T-cell (primary cell): Measurements from ENCODE around the gene ANKFN1. TPM values are rescaled to one million over a fixed set of nuclear protein-coding genes. Genes with fewer than 3 reads are reported as not detected.

ENCODE experiments used
- ATAC-seq, 4 experiments: fragments of 200-7000 bp in 3 of 4; fragments of 150-1000 bp in 1 of 4; cut with Tn5 transposase; replicated peaks in 1 of 4; 1 replicate in 3 of 4; 2 replicates in 1 of 4; pipeline ENCODE4 v1.10.0; 2021; ENCODE audit warnings: moderate library complexity in 3 of 4, mild to moderate bottlenecking in 2 of 4, moderate number of reproducible peaks in 1 of 4
- CTCF ChIA-PET, 2 donors: fragments of 300-600 bp; sonication (Branson Sonifier 250); formaldehyde crosslinking; loops; one replicate each; lab custom pipeline; 2022; ENCODE audit warnings: antibody characterized with exemption in 2 of 2; lab: Charles Lee
- POLR2A ChIA-PET, 2 donors: fragments of 300-600 bp; sonication (Branson Sonifier 250); formaldehyde crosslinking; loops; one replicate each; lab custom pipeline; 2022; ENCODE audit warnings: antibody characterized with exemption in 2 of 2; lab: Charles Lee
- DNase-seq, 35 experiments: peaks; one replicate each; pipeline versions ENCODE4 v3.0.0 to v3.0.0-alpha.2; 2013 to 2023
- H3K27ac ChIP-seq: one replicate; pipeline ENCODE4 v1.5.1; 2013; ENCODE audit warnings: low read length
- H3K27me3 ChIP-seq, 2 experiments: replicated peaks in 1 of 2; 1 replicate in 1 of 2; 2 replicates in 1 of 2; pipeline versions ENCODE4 v1.6.1 to v1.7.0; 2013; ENCODE audit warnings: low read length in 1 of 2, mixed read lengths in 1 of 2; ENCODE audit not compliant: control insufficient read depth in 2 of 2, insufficient read depth in 2 of 2; ENCODE audit errors: extremely low read depth in 1 of 2
- H3K36me3 ChIP-seq, 2 donors: 1 replicate in 1 of 2; 2 replicates in 1 of 2; pipeline versions ENCODE4 v1.6.1 to v1.7.0; 2013; ENCODE audit warnings: low read length in 1 of 2; ENCODE audit not compliant: control insufficient read depth in 2 of 2, insufficient read depth in 1 of 2; ENCODE audit errors: extremely low read depth in 1 of 2
- H3K4me1 ChIP-seq, 2 experiments: 1 replicate in 1 of 2; 2 replicates in 1 of 2; pipeline versions ENCODE4 v1.6.1 to v1.7.0; 2013; ENCODE audit warnings: low read length in 2 of 2, mixed read lengths in 1 of 2; ENCODE audit not compliant: insufficient read depth in 2 of 2, control insufficient read depth in 1 of 2; ENCODE audit errors: extremely low read depth in 1 of 2
- H3K4me3 ChIP-seq, 2 donors: 1 replicate in 1 of 2; 2 replicates in 1 of 2; pipeline versions ENCODE4 v1.5.1 to v1.7.0; 2013; ENCODE audit warnings: mild to moderate bottlenecking in 2 of 2, low read length in 1 of 2, moderate library complexity in 1 of 2; ENCODE audit not compliant: control insufficient read depth in 1 of 2; ENCODE audit errors: extremely low read depth in 1 of 2
- H3K9me3 ChIP-seq: 2 replicates; pipeline ENCODE4 v1.7.0; 2013
- H3K27ac Mint-ChIP-seq, 2 donors: one replicate each; pipeline ENCODE4 v1.8.0; 2020 to 2021; ENCODE audit warnings: mild to moderate bottlenecking in 2 of 2, mixed read lengths in 2 of 2
- H3K27me3 Mint-ChIP-seq, 2 donors: one replicate each; pipeline ENCODE4 v1.8.0; 2021 to 2022; ENCODE audit warnings: mixed read lengths in 2 of 2
- H3K36me3 Mint-ChIP-seq: one replicate; pipeline ENCODE4 v1.8.0; 2021; ENCODE audit warnings: mixed read lengths
- H3K4me1 Mint-ChIP-seq, 3 donors: one replicate each; pipeline ENCODE4 v1.8.0; 2020 to 2022; ENCODE audit warnings: mixed read lengths in 3 of 3, mild to moderate bottlenecking in 1 of 3
- H3K4me3 Mint-ChIP-seq, 3 donors: one replicate each; pipeline ENCODE4 v1.8.0; 2020 to 2022; ENCODE audit warnings: mild to moderate bottlenecking in 3 of 3, mixed read lengths in 3 of 3, moderate library complexity in 3 of 3
- H3K9me3 Mint-ChIP-seq, 3 donors: one replicate each; pipeline ENCODE4 v1.8.0; 2020 to 2022; ENCODE audit warnings: mixed read lengths in 3 of 3
- WGBS: methylation state at CpG from one replicate; pipeline ENCODE4 v1.1.5; 2013; ENCODE audit warnings: missing lambda C conversion rate; ENCODE audit not compliant: insufficient coverage; 5-methylcytosine and 5-hydroxymethylcytosine counted together
- total RNA-seq, 35 experiments: library from RNA in 6 of 35; stranded (reverse) in 6 of 35; fragments of 120-200 nt in 1 of 35; gene quantifications; one replicate each; pipeline versions ENCODE4 v1.2.1 to v1.2.4 and lab custom pipeline; 2013 to 2026

ANKFN1 gene
- total RNA-seq, 5 donors from 2014 or later (not counting 1 experiment from before 2014, with no cell fraction given): not detected

- H3K9me3 ChIP-seq: no peaks in the 10 kb centered on the region
- Mint-ChIP-seq H3K27me3 (peaks cover 2 to 5% of the 10 kb centered on the region in 2 donors), H3K4me3 (no peak overlapping the region), H3K9me3 (no peaks in the 10 kb centered on the region), H3K4me1 (no peaks in the 10 kb centered on the region), H3K36me3 (no peaks in the 10 kb centered on the region), H3K27ac (no peak overlapping the region)
- ATAC-seq: no peak
- WGBS: 90% methylated on average over 1 of the region's 4 CpGs
- ChIA-PET CTCF (no interaction called here), POLR2A (no interaction called here)
- peaks cover 0 to 10% of the 10 kb centered on the region in 2 experiments for H3K27me3 ChIP-seq
- H3K4me3 ChIP-seq: no peak overlapping the region
- H3K36me3 ChIP-seq: no peaks in the 10 kb centered on the region
- DNase-seq: no peak
- H3K4me1 ChIP-seq: no peaks in the 10 kb centered on the region
- H3K27ac ChIP-seq: no peak overlapping the region
Observed at GRCh38 chr17:56176091-56176490, 22.8 kb downstream of the ANKFN1 start.

GRCh38 chr17:56177361-56177760 is 24.1 kb downstream of the ANKFN1 start:
- no peaks in the 10 kb centered on the region for H3K36me3 ChIP-seq
- CTCF ChIA-PET: no interaction called here
- WGBS: no CpG with 5 or more reads among the region's 2 CpGs
- Mint-ChIP-seq H3K27me3 (peaks cover 2 to 9% of the 10 kb centered on the region in 2 donors), H3K4me1 (no peaks in the 10 kb centered on the region), H3K9me3 (no peaks in the 10 kb centered on the region), H3K4me3 (no peak overlapping the region), H3K36me3 (no peaks in the 10 kb centered on the region), H3K27ac (no peak overlapping the region)
- H3K4me1 ChIP-seq: no peaks in the 10 kb centered on the region
- DNase-seq (no peak), ATAC-seq (no peak)
- POLR2A ChIA-PET: no interaction called here
- no peak overlapping the region for H3K27ac ChIP-seq
- peaks cover 0 to 10% of the 10 kb centered on the region in 2 experiments for H3K27me3 ChIP-seq
- no peak overlapping the region for H3K4me3 ChIP-seq
- H3K9me3 ChIP-seq: no peaks in the 10 kb centered on the region

DNA sequence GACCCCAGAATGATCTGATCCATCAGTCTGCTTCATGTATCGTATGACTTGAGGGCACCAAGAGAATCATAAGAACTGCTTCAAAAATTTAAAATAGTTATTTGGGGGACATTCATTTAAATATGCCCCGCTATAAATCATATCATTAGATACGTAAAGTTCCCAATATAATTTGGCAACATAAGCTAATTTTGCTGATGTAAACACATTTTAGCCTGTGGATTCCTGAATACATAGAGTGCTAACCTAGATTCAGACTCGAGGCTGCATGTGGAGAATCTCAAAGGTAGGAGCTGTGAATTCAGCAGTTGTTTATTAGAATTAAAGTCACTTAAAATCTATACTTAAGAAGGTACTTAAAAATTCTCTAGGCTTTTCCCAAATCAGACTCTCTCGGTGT is 24.9 kb downstream of the ANKFN1 start:
- no CpG with 5 or more reads among the region's 5 CpGs for WGBS
- Mint-ChIP-seq H3K36me3 (no peaks in the 10 kb centered on the region), H3K9me3 (no peaks in the 10 kb centered on the region), H3K27ac (no peak overlapping the region), H3K4me1 (no peaks in the 10 kb centered on the region), H3K4me3 (no peak overlapping the region), H3K27me3 (peaks cover 2 to 9% of the 10 kb centered on the region in 2 donors)
- Histone ChIP-seq H3K27ac (no peak overlapping the region), H3K4me1 (no peaks in the 10 kb centered on the region), H3K27me3 (peaks cover 0 to 10% of the 10 kb centered on the region in 2 experiments), H3K9me3 (no peaks in the 10 kb centered on the region), H3K36me3 (no peaks in the 10 kb centered on the region), H3K4me3 (no peak overlapping the region)
- ChIA-PET CTCF (no interaction called here), POLR2A (no interaction called here)
- ATAC-seq: no peak
- no peak for DNase-seq

GRCh38 chr17:56182081-56182480 is 28.8 kb downstream of the ANKFN1 start:
- H3K4me3 ChIP-seq: no peak overlapping the region
- no peaks in the 10 kb centered on the region for H3K36me3 ChIP-seq
- H3K4me3 Mint-ChIP-seq: no peak overlapping the region
- POLR2A ChIA-PET: no interaction called here
- ATAC-seq (no peak), DNase-seq (no peak)
- H3K27ac ChIP-seq: no peak overlapping the region
- H3K9me3 ChIP-seq: no peaks in the 10 kb centered on the region
- peaks cover 0 to 1% of the 10 kb centered on the region in 2 experiments for H3K27me3 ChIP-seq
- no peak overlapping the region for H3K27ac Mint-ChIP-seq
- H3K9me3 Mint-ChIP-seq: no peaks in the 10 kb centered on the region
- CTCF ChIA-PET: no interaction called here
- H3K4me1 Mint-ChIP-seq: no peaks in the 10 kb centered on the region
- H3K36me3 Mint-ChIP-seq: no peaks in the 10 kb centered on the region
- H3K27me3 Mint-ChIP-seq: peaks cover 3% of the 10 kb centered on the region in 2 donors
- H3K4me1 ChIP-seq: no peaks in the 10 kb centered on the region
- no CpG with 5 or more reads among the region's 1 CpG for WGBS

DNA sequence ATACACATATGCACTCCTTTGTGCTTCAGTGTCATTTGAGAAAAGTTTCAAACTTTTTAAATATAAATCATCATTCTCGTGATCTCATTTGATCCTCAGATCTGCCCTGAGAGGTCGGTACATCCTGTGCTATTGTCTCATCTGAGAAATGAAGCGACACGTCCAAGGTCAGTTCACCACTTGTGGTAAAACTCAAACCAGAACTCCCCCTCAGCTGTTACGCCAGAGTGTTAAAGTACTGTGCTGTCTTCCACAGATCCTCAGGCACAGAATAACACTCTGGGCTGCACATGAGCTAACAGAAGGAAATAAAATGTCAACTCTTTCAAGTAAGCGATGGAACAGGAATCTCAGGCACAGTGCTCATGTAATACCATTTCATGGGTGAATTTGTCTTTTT is 31.4 kb downstream of the ANKFN1 start:
- 36% methylated on average over 3 of the region's 6 CpGs for WGBS
- Mint-ChIP-seq H3K27ac (no peak overlapping the region), H3K27me3 (peaks cover 3% of the 10 kb centered on the region in 2 donors), H3K4me1 (no peaks in the 10 kb centered on the region), H3K9me3 (no peaks in the 10 kb centered on the region), H3K36me3 (no peaks in the 10 kb centered on the region), H3K4me3 (no peak overlapping the region)
- no peaks in the 10 kb centered on the region for H3K27me3 ChIP-seq
- no peak overlapping the region for H3K27ac ChIP-seq
- ChIA-PET CTCF (no interaction called here), POLR2A (interaction anchor here in 1 of 2 donors (0.5 kb wide), 1 partner anchor 1979 kb away, joined by 4 read pairs; no protein-coding TSS in a partner anchor)
- ATAC-seq: no peak
- no peak for DNase-seq
- H3K36me3 ChIP-seq: no peaks in the 10 kb centered on the region
- no peaks in the 10 kb centered on the region for H3K9me3 ChIP-seq
- no peaks in the 10 kb centered on the region for H3K4me1 ChIP-seq
- no peak overlapping the region for H3K4me3 ChIP-seq

GRCh38 chr17:56185491-56186221 is 32.4 kb downstream of the ANKFN1 start:
- H3K4me3 Mint-ChIP-seq: no peak overlapping the region
- Histone ChIP-seq H3K4me3 (no peak overlapping the region), H3K4me1 (no peaks in the 10 kb centered on the region), H3K9me3 (no peaks in the 10 kb centered on the region), H3K27ac (no peak overlapping the region), H3K36me3 (no peaks in the 10 kb centered on the region), H3K27me3 (no peaks in the 10 kb centered on the region)
- no peak overlapping the region for H3K27ac Mint-ChIP-seq
- ATAC-seq (no peak), DNase-seq (no peak)
- POLR2A ChIA-PET: no interaction called here
- H3K4me1 Mint-ChIP-seq: no peaks in the 10 kb centered on the region
- no CpG with 5 or more reads among the region's 6 CpGs for WGBS
- H3K36me3 Mint-ChIP-seq: no peaks in the 10 kb centered on the region
- no peaks in the 10 kb centered on the region for H3K9me3 Mint-ChIP-seq
- peaks cover 3% of the 10 kb centered on the region in 2 donors for H3K27me3 Mint-ChIP-seq
- CTCF ChIA-PET: interaction anchor here in 1 of 2 donors (0.6 kb wide), 1 partner anchor 633 kb away, joined by 4 read pairs; no protein-coding TSS in a partner anchor
